SKM-1 (cell line): Measurements from ENCODE around the gene CT47B1.
"Not testable (repeated sequence)": the region's sequence is repeated elsewhere in the genome, so short reads cannot be mapped to it uniquely, and the experiment has no call there.

Experiments used
- DNase-seq: peaks from one replicate; lab custom pipeline; 2025; ENCODE audit not compliant: unreplicated experiment; lab: John Stamatoyannopoulos, UW

The CT47B1 gene

DNA sequence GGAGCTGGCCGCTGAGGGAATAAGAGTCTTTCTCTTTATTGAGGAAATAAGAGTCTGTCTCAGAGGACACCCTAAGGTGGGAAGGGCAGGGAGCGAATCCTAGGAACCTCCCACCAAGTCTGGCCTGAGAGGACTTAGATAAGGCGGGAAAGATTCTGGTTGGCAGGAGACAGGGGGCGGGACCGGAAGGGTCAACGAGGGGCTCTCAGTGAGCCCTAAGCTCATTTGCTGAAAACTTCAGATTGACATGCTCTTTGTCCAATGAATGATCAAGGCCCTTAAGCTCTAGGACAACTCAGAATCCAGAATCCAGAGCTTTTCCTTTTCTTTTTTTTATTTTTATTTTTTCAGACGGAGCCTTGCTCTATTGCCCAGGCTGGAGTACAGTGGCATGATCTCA, at the start of gene CT47B1:
Gene CT47B1 (minus strand): TSS at position 101 of the 400 bp plus-strand sequence. CDS start 196 bp downstream, outside the sequence.
- DNase-seq: not testable (repeated sequence)

DNA sequence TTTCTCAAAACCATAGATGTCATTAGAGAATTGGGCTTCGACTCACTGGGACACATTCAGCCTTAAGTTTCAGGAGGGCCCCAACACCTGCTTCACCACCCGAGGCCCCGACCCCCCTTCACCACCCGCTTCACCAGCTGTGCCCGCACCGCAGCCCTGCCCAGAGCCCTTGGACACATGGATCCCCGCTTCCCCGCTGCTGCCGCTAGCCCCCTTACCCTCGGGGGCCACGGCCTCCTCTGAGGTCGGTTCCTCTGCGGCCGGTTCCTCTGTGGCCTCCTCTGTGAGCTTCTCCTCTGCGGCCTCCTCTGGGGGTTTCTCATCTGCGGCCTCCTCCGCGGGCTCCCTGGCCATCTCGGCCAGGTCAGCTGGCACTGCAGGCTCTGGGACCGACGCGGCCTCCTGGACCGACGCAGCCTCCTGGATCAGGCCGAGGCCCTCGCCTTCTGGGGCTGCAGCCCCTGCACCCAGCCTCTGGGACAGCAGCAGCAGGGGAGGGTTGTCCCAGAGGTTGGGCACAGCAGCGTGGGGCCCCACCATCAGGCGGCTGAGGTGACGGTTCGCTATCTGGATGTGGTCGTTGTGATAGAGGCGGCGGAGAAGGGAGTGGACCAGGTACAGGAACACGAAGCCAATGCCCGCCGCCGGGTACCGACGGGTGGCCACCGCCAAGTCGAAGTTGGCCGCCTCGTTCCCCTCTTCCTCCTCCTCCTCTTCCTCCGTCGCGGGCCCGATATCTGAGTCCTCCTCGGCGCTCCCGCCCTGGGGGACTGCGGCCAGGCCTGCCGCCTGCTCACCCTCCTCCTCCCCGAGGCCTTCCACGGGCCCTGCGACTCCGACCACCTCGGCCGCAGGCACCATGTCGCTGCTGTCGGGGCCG, 748 bp downstream of the CT47B1 start:
- DNase-seq: no peak

GRCh38 chrX:120857240-120857639, 18.4 kb downstream of the CT47B1 start:
- DNase-seq: no peak

DNA sequence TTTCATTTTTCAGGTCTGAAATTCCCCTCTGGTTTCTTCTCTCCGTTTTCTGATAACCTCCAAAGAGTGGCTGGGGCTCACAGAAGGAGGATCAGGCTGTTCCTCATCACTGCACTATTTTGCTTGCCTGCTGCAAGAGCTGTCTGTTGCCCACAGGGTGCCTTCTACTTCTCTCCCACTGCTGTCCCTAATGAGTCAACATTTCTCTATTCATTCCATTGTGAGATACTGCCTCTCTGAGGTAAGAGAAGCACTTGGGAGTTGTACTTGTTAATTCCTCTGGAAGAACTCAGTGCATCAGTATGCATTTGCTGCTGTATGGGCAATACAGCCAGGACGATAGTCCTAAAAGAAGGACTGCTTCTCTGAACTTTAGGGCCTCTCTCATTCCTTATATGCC, 34.8 kb downstream of the CT47B1 start:
- DNase-seq: no peak

DNA sequence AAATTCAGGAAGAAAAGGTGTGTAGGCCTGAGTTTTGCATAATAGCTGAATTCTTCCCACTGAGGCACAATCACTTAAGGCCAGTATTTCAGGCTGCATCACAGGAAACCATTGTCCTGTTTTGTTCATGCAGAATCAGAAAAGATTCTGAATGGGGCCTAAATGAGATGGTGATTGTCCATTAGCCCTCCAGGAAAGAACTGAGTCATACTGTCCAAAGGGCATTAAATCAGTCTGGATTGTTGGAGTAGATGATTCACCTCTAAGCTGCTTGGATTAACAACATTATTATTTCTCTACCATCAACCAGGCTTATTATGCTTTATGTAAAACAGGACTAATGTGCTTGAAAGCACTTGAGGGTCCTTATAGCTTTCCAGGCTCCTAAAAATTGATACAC, 36.2 kb downstream of the CT47B1 start:
- no peak for DNase-seq

GRCh38 chrX:120827213-120827612, 48.5 kb downstream of the CT47B1 start:
- DNase-seq: not testable (repeated sequence)

- no peak for DNase-seq
Measured at GRCh38 chrX:120825146-120825545, 50.5 kb downstream of the CT47B1 start.

DNA sequence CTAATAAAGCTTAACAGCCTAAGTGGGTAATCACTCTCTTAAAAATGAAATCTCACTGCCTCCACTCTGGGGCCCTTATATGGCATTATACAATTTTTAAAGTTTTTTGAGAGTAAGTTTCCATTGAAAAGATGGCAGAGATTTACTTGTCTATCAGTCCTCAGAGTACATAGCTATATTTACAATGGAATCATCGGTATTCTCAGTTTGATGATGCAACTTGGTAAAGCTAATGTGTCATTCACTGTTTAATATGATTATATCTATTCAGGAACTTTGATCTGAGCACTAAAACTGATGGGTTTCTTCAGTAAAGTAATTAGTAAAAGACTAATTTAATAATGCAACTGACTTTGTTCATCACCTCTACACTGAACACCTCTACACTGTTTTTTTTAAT, 51.6 kb downstream of the CT47B1 start:
- no peak for DNase-seq

GRCh38 chrX:120823556-120823955, 52.1 kb downstream of the CT47B1 start:
- DNase-seq: no peak
